IMR-90 (cell line): Measurements from ENCODE around the gene TEAD1. TPM values are rescaled to one million over a fixed set of nuclear protein-coding genes. Genes with fewer than 3 reads are reported as not detected.
A peak's percentile ranks its signal among the peaks of the same experiment; 100 is the strongest.

Experiments used
- ATAC-seq: fragments of 200-7000 bp; cut with Tn5 transposase; 2 replicates; pipeline ENCODE4 v1.9.1; 2020; ENCODE audit warnings: low read depth, mild to moderate bottlenecking, moderate library complexity
- BruUV-seq: library from RNA; stranded (reverse); fragments of 400-500 nt; replicated peaks from 2 replicates; lab custom pipeline; 2021; lab: Mats Ljungman, UMichigan
- CTCF ChIA-PET: fragments of 300-600 bp; formaldehyde crosslinking; extraction: SDS; loops from one replicate; lab custom pipeline; 2021; ENCODE audit warnings: antibody characterized with exemption; lab: Yijun Ruan, JAX
- POLR2A ChIA-PET: fragments of 300-600 bp; sonication (Branson Sonifier 250); formaldehyde crosslinking; loops from one replicate; lab custom pipeline; 2022; ENCODE audit warnings: antibody characterized with exemption; ENCODE audit not compliant: unreplicated experiment; lab: Charles Lee
- DNase-seq: peaks from one replicate; pipeline ENCODE4 v3.0.0; 2013
- H2AFZ ChIP-seq: replicated peaks from 2 replicates; pipeline ENCODE3; 2013; ENCODE audit warnings: low read length, mild to moderate bottlenecking; ENCODE audit not compliant: poor library complexity
- H2AK5ac ChIP-seq: 2 replicates; pipeline ENCODE4 v1.6.1; 2013; ENCODE audit warnings: low read depth, low read length, inconsistent platforms
- H2AK9ac ChIP-seq: replicated peaks from 2 replicates; pipeline ENCODE3; 2013; ENCODE audit warnings: mild to moderate bottlenecking, low read depth, low read length, moderate library complexity; ENCODE audit not compliant: poor library complexity
- H2BK120ac ChIP-seq: 2 replicates; pipeline ENCODE4 v1.6.1; 2013; ENCODE audit warnings: low read depth, low read length, inconsistent platforms
- H2BK15ac ChIP-seq: 3 replicates; pipeline ENCODE4 v1.6.1; 2013; ENCODE audit warnings: low read depth, low read length, inconsistent platforms
- H2BK20ac ChIP-seq: 2 replicates; pipeline ENCODE4 v1.6.1; 2013; ENCODE audit warnings: low read depth, mild to moderate bottlenecking, inconsistent platforms, low read length, moderate library complexity
- H2BK5ac ChIP-seq: 2 replicates; pipeline ENCODE4 v1.6.1; 2013; ENCODE audit warnings: mild to moderate bottlenecking, low read depth, low read length, inconsistent platforms; ENCODE audit not compliant: poor library complexity, severe bottlenecking
- H3K14ac ChIP-seq: replicated peaks from 2 replicates; pipeline ENCODE4 v1.6.1; 2013; ENCODE audit warnings: low read depth, low read length, inconsistent platforms
- H3K18ac ChIP-seq: 2 replicates; pipeline ENCODE4 v1.6.1; 2013; ENCODE audit warnings: low read depth, low read length, control low read depth
- H3K23ac ChIP-seq: 2 replicates; pipeline ENCODE4 v1.6.1; 2013; ENCODE audit warnings: low read depth, low read length, inconsistent platforms
- H3K27ac ChIP-seq: 2 replicates; pipeline ENCODE4 v1.5.1; 2013; ENCODE audit warnings: mild to moderate bottlenecking, control low read depth, low read length; ENCODE audit not compliant: insufficient read depth
- H3K27me3 ChIP-seq: 2 replicates; pipeline ENCODE4 v1.6.1; 2013; ENCODE audit warnings: low read length; ENCODE audit not compliant: control insufficient read depth, insufficient read depth
- H3K36me3 ChIP-seq: 2 replicates; pipeline ENCODE4 v1.6.1; 2013; ENCODE audit warnings: low read length, mixed read lengths; ENCODE audit not compliant: control insufficient read depth, insufficient read depth
- H3K4ac ChIP-seq: 2 replicates; pipeline ENCODE4 v1.6.1; 2013; ENCODE audit warnings: low read depth, low read length, inconsistent platforms
- H3K4me1 ChIP-seq: 2 replicates; pipeline ENCODE4 v1.6.1; 2013; ENCODE audit warnings: low read length, mixed read lengths; ENCODE audit not compliant: control insufficient read depth, insufficient read depth
- H3K4me2 ChIP-seq: 2 replicates; pipeline ENCODE4 v1.6.1; 2013; ENCODE audit warnings: low read depth, mild to moderate bottlenecking, control low read depth, low read length, moderate library complexity
- H3K4me3 ChIP-seq: 2 replicates; pipeline ENCODE4 v1.5.1; 2013; ENCODE audit warnings: low read depth, mild to moderate bottlenecking, control low read depth, low read length, moderate library complexity; ENCODE audit not compliant: insufficient read depth
- H3K56ac ChIP-seq: 2 replicates; pipeline ENCODE4 v1.6.1; 2013; ENCODE audit warnings: low read length, inconsistent platforms; ENCODE audit not compliant: insufficient read depth; ENCODE audit errors: extremely low read depth
- H3K79me1 ChIP-seq, 2 experiments: 2 replicates each; pipeline ENCODE4 v1.6.1; 2013; ENCODE audit warnings: low read length in 2 of 2, inconsistent platforms in 1 of 2, low read depth in 1 of 2
- H3K9ac ChIP-seq: 2 replicates; pipeline ENCODE4 v1.6.1; 2013; ENCODE audit warnings: low read depth, low read length, control low read depth
- H3K9me1 ChIP-seq: 2 replicates; pipeline ENCODE4 v1.6.1; 2013; ENCODE audit warnings: low read length, inconsistent platforms; ENCODE audit not compliant: insufficient read depth
- H3K9me3 ChIP-seq: 2 replicates; pipeline ENCODE4 v1.6.1; 2013; ENCODE audit warnings: low read length; ENCODE audit not compliant: control insufficient read depth, insufficient read depth
- H4K20me1 ChIP-seq: 2 replicates; pipeline ENCODE4 v1.6.1; 2013; ENCODE audit warnings: low read length, inconsistent platforms; ENCODE audit not compliant: insufficient read depth
- H4K5ac ChIP-seq: 2 replicates; pipeline ENCODE4 v1.6.1; 2013; ENCODE audit warnings: mild to moderate bottlenecking, low read depth, low read length, control low read depth
- H4K8ac ChIP-seq, 2 experiments: 2 replicates each; pipeline ENCODE4 v1.6.1; 2013; ENCODE audit warnings: low read depth in 2 of 2, low read length in 2 of 2, control low read depth in 1 of 2, inconsistent platforms in 1 of 2
- H4K91ac ChIP-seq: 2 replicates; pipeline ENCODE4 v1.6.1; 2013; ENCODE audit warnings: low read depth, low read length, inconsistent platforms; ENCODE audit not compliant: insufficient read depth
- BHLHE40 ChIP-seq: fragments of 150-350 bp; IDR thresholded peaks from 2 replicates; pipeline ENCODE4 v1.6.1; 2016; ENCODE audit warnings: mild to moderate bottlenecking, low read depth, low read length
- CEBPB ChIP-seq: IDR thresholded peaks from 2 replicates; pipeline ENCODE4 v1.6.1; 2012; ENCODE audit warnings: low read depth, low read length, improper control_type of control experiment
- CHD1 ChIP-seq: IDR thresholded peaks from 2 replicates; pipeline ENCODE4 v1.6.1; 2012; ENCODE audit warnings: low read depth, low read length, improper control_type of control experiment
- CTCF ChIP-seq: conservative IDR thresholded peaks from 2 replicates; pipeline ENCODE4 v1.5.1; 2012; ENCODE audit warnings: mild to moderate bottlenecking, low read depth, low read length, improper control_type of control experiment
- ELK1 ChIP-seq: fragments of 150-350 bp; IDR thresholded peaks from 2 replicates; pipeline ENCODE4 v1.6.1; 2016; ENCODE audit warnings: low read depth, mild to moderate bottlenecking, low read length, moderate library complexity, borderline replicate concordance
- FOS ChIP-seq: fragments of 150-350 bp; IDR thresholded peaks from 2 replicates; pipeline ENCODE4 v1.6.1; 2016; ENCODE audit warnings: low read depth, low read length
- MAFK ChIP-seq: IDR thresholded peaks from 2 replicates; pipeline ENCODE4 v1.6.1; 2012; ENCODE audit warnings: low read depth, low read length, improper control_type of control experiment
- MAZ ChIP-seq: IDR thresholded peaks from 2 replicates; pipeline ENCODE4 v1.6.1; 2012; ENCODE audit warnings: low read depth, mild to moderate bottlenecking, low read length, improper control_type of control experiment, moderate library complexity, borderline replicate concordance
- MXI1 ChIP-seq: IDR thresholded peaks from 2 replicates; pipeline ENCODE4 v1.6.1; 2012; ENCODE audit warnings: low read depth, mild to moderate bottlenecking, low read length, moderate library complexity, borderline replicate concordance
- NFE2L2 ChIP-seq: fragments of 150-350 bp; IDR thresholded peaks from 2 replicates; pipeline ENCODE4 v1.6.1; 2016; ENCODE audit warnings: low read depth, mild to moderate bottlenecking, low read length
- POLR2A ChIP-seq: IDR thresholded peaks from 2 replicates; pipeline ENCODE4 v1.6.1; 2012; ENCODE audit warnings: mild to moderate bottlenecking, low read depth, low read length
- RAD21 ChIP-seq: IDR thresholded peaks from 2 replicates; pipeline ENCODE4 v1.6.1; 2012; ENCODE audit warnings: low read length, improper control_type of control experiment
- RCOR1 ChIP-seq: IDR thresholded peaks from 2 replicates; pipeline ENCODE4 v1.6.1; 2012; ENCODE audit warnings: mild to moderate bottlenecking, low read length, improper control_type of control experiment; ENCODE audit not compliant: insufficient replicate concordance
- RFX5 ChIP-seq: IDR thresholded peaks from 2 replicates; pipeline ENCODE4 v1.8.0; 2012; ENCODE audit warnings: low read depth, mild to moderate bottlenecking, low read length, moderate library complexity
- SMC3 ChIP-seq: fragments of 150-350 bp; IDR thresholded peaks from 2 replicates; pipeline ENCODE4 v1.6.1; 2016; ENCODE audit warnings: low read depth, mild to moderate bottlenecking, antibody characterized with exemption, low read length, moderate library complexity
- WGBS, 2 experiments: methylation state at CpG; one replicate each; pipeline versions ENCODE4 v1.1.5 to v1.1.7; 2013; ENCODE audit warnings: missing lambda C conversion rate in 2 of 2; ENCODE audit not compliant: insufficient read length in 1 of 2; ENCODE audit errors: extremely low coverage in 2 of 2; 5-methylcytosine and 5-hydroxymethylcytosine counted together
- dilution Hi-C: fragments of 300-500 bp; cut with HindIII; formaldehyde crosslinking; loops from one replicate; pipeline ENCODE4 v1.14.3; 2018; ENCODE audit warnings: low sequenced_read_pairs; ENCODE audit not compliant: unreplicated experiment
- in situ Hi-C: fragments of 300-500 bp; cut with MboI; formaldehyde crosslinking; loops from 3 replicates; pipeline ENCODE4 v1.14.3; 2019; ENCODE audit warnings: low sequenced_read_pairs, inconsistent platforms, mixed read lengths
- intact Hi-C: fragments of 100-400 bp; cut with micrococcal nuclease; formaldehyde crosslinking; loops from 2 replicates; pipeline ENCODE4 v1.10.0; 2022
- polyA plus RNA-seq, 3 experiments: library from polyadenylated mRNA; depleted of rRNA; stranded (reverse); fragments of >200 nt; gene quantifications; 2 replicates each; pipeline ENCODE4 v1.2.3, GENCODE V29; 2012; ENCODE audit warnings: low replicate concordance in 1 of 3
- total RNA-seq: library from RNA; depleted of rRNA; stranded (reverse); fragments of >200 nt; gene quantifications from 2 replicates; pipeline ENCODE4 v1.2.3, GENCODE V29; 2012

Gene TEAD1
- total and polyA plus RNA-seq, 2 of the 4 experiments (the other 2 are of a cell fraction), result 51.8 to 69.2 TPM

DNA sequence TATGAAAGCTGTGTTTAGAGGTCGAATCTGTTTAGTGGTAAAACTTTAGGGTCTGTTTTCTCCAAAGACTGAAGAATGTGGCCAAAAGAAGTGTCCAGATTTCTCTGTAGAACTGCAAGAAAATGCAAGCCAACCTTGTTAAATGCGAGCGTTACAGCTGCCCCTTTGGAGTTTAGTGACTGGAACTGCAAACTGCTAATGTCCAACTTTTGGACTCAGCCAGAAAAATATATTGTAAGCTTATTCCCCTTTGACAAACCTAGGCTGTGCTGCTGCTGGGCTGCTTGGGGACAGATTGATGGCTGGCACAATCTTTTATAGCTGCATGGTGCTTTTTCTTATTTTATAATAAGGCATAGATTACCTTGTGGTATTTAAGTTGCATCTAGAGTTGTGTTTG, 3.9 kb downstream of the TEAD1 start:
- Histone ChIP-seq H3K9me1 (peaks cover 22% of the 10 kb centered on the region), H2BK15ac (no peak overlapping the region), H2AK9ac (no peak overlapping the region), H3K4me1 (peaks cover 23% of the 10 kb centered on the region), H3K4me3 (peak overlapping the region; percentile 26), H3K4me2 (peak overlapping the region; percentile 94), H3K9me3 (no peaks in the 10 kb centered on the region), H2BK20ac (no peak overlapping the region), H4K20me1 (peaks cover 57% of the 10 kb centered on the region), H3K23ac (peak overlapping the region; percentile 82; the same call in 1 of the 2 replicates), H4K5ac (no peak overlapping the region), H4K91ac (no peak overlapping the region; the same call in 1 of the 2 replicates), H3K79me1 (peaks cover 7 to 49% of the 10 kb centered on the region in 2 experiments; a peak in 3 of 4 replicates), H4K8ac (peak overlapping the region in 1 of 2 experiments; percentile 28; a peak in 1 of 4 replicates), H3K14ac (peak overlapping the region; percentile 73), H3K9ac (peak overlapping the region; percentile 67), H3K27ac (peak overlapping the region; percentile 75; the same call in 1 of the 2 replicates), H2AK5ac (no peak overlapping the region), H3K56ac (peak overlapping the region; percentile 5; the same call in 1 of the 2 replicates), H3K4ac (peak overlapping the region; percentile 50; the same call in 1 of the 2 replicates), H3K36me3 (peaks cover 11% of the 10 kb centered on the region), H2BK5ac (peak overlapping the region; percentile 95), H2AFZ (no peak overlapping the region), H3K18ac (peak overlapping the region; percentile 2; the same call in 1 of the 2 replicates), H3K27me3 (no peaks in the 10 kb centered on the region), H2BK120ac (no peak overlapping the region)
- DNase-seq (no peak), ATAC-seq (no peak)
- intact Hi-C loops (loop anchor here (2.0 to 10.0 kb wide), 2 partner anchors 135 to 173 kb away; no protein-coding TSS in a partner anchor), in situ Hi-C loops (loop anchor here (5.0 kb wide), 2 partner anchors 209 to 266 kb away; no protein-coding TSS in a partner anchor), dilution Hi-C loops (loop anchor here (25.0 kb wide), 1 partner anchor 209 kb away; no protein-coding TSS in a partner anchor)
- ChIA-PET CTCF (interaction anchor here (0.6 to 1.9 kb wide), 3 partner anchors 207 to 347 kb away, joined by 4 to 7 read pairs (median 4); no protein-coding TSS in a partner anchor), POLR2A (no interaction called here)
- BruUV-seq, result no TSS peak
- WGBS, 2 experiments, result 33% methylated on average over 1 of the region's 3 CpGs; no CpG with 5 or more reads in 1 of the 2 experiments
- TF ChIP-seq RAD21 (no peak), RFX5 (no peak), SMC3 (no peak), ELK1 (no peak), RCOR1 (no peak), POLR2A (no peak), MAZ (no peak), CEBPB (no peak), MXI1 (no peak), BHLHE40 (no peak), MAFK (no peak), CHD1 (no peak), CTCF (no peak), FOS (no peak), NFE2L2 (no peak)
